Brain microvascular endothelial cell (primary cell): ENCODE measurements around the gene DZIP3.

Experiments used
- DNase-seq: peaks from one replicate; pipeline ENCODE4 v3.0.0-alpha.2; 2020
- H3K27ac ChIP-seq: fragments of 250-450 bp; sonication (Bioruptor Pico); 2 replicates; pipeline ENCODE4 v1.5.1; 2020; ENCODE audit warnings: mild to moderate bottlenecking, moderate library complexity
- H3K27me3 ChIP-seq: fragments of 250-450 bp; sonication (Bioruptor Pico); replicated peaks from 2 replicates; pipeline ENCODE4 v1.5.1; 2020; ENCODE audit warnings: mild to moderate bottlenecking
- H3K36me3 ChIP-seq: fragments of 250-450 bp; sonication (Bioruptor Pico); replicated peaks from 2 replicates; pipeline ENCODE4 v1.5.1; 2020; ENCODE audit warnings: mild to moderate bottlenecking
- H3K4me3 ChIP-seq: 2 replicates; pipeline ENCODE4 v1.5.1; 2011; ENCODE audit warnings: low read depth, mild to moderate bottlenecking, control low read depth, low read length, moderate library complexity
- CTCF ChIP-seq: IDR thresholded peaks from 2 replicates; pipeline ENCODE4 v1.5.1; 2011; ENCODE audit warnings: low read depth, mild to moderate bottlenecking, moderate library complexity, low read length, control low read depth, inconsistent platforms; ENCODE audit errors: missing control alignments
- in situ Hi-C: cut with HindIII; loops from 2 replicates; pipeline ENCODE4 v1.10.0; 2017; ENCODE audit warnings: low sequenced_read_pairs, low pct_ligation_motif_present

The DZIP3 gene

GRCh38 chr3:108602249-108602934 is 12.9 kb downstream of the DZIP3 start:
- H3K27ac ChIP-seq = no peak overlapping the region
- H3K27me3 ChIP-seq = no peaks in the 10 kb centered on the region
- no peaks in the 10 kb centered on the region for H3K36me3 ChIP-seq
- no peak for DNase-seq
- TF ChIP-seq CTCF = no peak
- in situ Hi-C loops = no loop called here
- H3K4me3 ChIP-seq = no peak overlapping the region

- Histone ChIP-seq H3K4me3 (no peak overlapping the region), H3K27me3 (no peaks in the 10 kb centered on the region), H3K36me3 (no peaks in the 10 kb centered on the region), H3K27ac (no peak overlapping the region)
- no peak for DNase-seq
- in situ Hi-C loops = no loop called here
- no peak for TF ChIP-seq CTCF
These were observed 13.4 kb downstream of the DZIP3 start for GRCh38 chr3:108602935-108603294.

- H3K4me3 ChIP-seq = no peak overlapping the region
- in situ Hi-C loops = no loop called here
- no peak for TF ChIP-seq CTCF
- no peak overlapping the region for H3K27ac ChIP-seq
- H3K36me3 ChIP-seq = no peaks in the 10 kb centered on the region
- H3K27me3 ChIP-seq = no peaks in the 10 kb centered on the region
- no peak for DNase-seq
These were observed 14.2 kb downstream of the DZIP3 start for GRCh38 chr3:108603691-108604090.

GRCh38 chr3:108605028-108605427 is 15.5 kb downstream of the DZIP3 start:
- no peak overlapping the region for H3K27ac ChIP-seq
- H3K36me3 ChIP-seq = no peaks in the 10 kb centered on the region
- in situ Hi-C loops = no loop called here
- H3K27me3 ChIP-seq = no peaks in the 10 kb centered on the region
- no peak overlapping the region for H3K4me3 ChIP-seq
- no peak for DNase-seq
- no peak for TF ChIP-seq CTCF

GRCh38 chr3:108605491-108605890 is 16.0 kb downstream of the DZIP3 start:
- no peaks in the 10 kb centered on the region for H3K27me3 ChIP-seq
- no peak for TF ChIP-seq CTCF
- in situ Hi-C loops = no loop called here
- H3K36me3 ChIP-seq = no peaks in the 10 kb centered on the region
- H3K4me3 ChIP-seq = no peak overlapping the region
- H3K27ac ChIP-seq = no peak overlapping the region
- no peak for DNase-seq

GRCh38 chr3:108608750-108609149 is 19.2 kb downstream of the DZIP3 start:
- no peak overlapping the region for H3K27ac ChIP-seq
- no peak for DNase-seq
- no peaks in the 10 kb centered on the region for H3K27me3 ChIP-seq
- no peak overlapping the region for H3K4me3 ChIP-seq
- in situ Hi-C loops = no loop called here
- H3K36me3 ChIP-seq = no peaks in the 10 kb centered on the region
- no peak for TF ChIP-seq CTCF
